ENCODE results near the gene EP300. TPM values are rescaled to one million over a fixed set of nuclear protein-coding genes. Genes with fewer than 3 reads are reported as not detected.

EP300 gene
- total and polyA plus RNA-seq, 2 of the 8 experiments (the other 6 are each of a cell fraction or from before 2014, with no cell fraction given), result 39.5 to 109 TPM

DNA sequence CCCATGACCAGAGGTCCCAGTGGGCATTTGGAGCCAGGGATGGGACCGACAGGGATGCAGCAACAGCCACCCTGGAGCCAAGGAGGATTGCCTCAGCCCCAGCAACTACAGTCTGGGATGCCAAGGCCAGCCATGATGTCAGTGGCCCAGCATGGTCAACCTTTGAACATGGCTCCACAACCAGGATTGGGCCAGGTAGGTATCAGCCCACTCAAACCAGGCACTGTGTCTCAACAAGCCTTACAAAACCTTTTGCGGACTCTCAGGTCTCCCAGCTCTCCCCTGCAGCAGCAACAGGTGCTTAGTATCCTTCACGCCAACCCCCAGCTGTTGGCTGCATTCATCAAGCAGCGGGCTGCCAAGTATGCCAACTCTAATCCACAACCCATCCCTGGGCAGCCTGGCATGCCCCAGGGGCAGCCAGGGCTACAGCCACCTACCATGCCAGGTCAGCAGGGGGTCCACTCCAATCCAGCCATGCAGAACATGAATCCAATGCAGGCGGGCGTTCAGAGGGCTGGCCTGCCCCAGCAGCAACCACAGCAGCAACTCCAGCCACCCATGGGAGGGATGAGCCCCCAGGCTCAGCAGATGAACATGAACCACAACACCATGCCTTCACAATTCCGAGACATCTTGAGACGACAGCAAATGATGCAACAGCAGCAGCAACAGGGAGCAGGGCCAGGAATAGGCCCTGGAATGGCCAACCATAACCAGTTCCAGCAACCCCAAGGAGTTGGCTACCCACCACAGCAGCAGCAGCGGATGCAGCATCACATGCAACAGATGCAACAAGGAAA lies 85.4 kb downstream of the EP300 start:
- 93% methylated on average over 9 of the region's 9 CpGs; no CpG with 5 or more reads in 1 of the 2 experiments for whole genome bisulfite sequencing, 2 experiments (ENCODE audit: extremely low coverage in 1 of 2, insufficient coverage in 1 of 2, insufficient read length in 1 of 2, insufficient replicate concordance in 2 of 2, low coverage in 1 of 2, low lambda C conversion rate in 2 of 2, missing lambda C conversion rate in 1 of 2)
- TF ChIP-seq BRCA1 (IDR thresholded peaks at IDR 0.05; ENCODE audit: low read depth, low read length) (no peak), HDAC6 (IDR thresholded peaks at IDR 0.05; ENCODE audit: low read depth, low read length) (no peak), EGR1 (IDR thresholded peaks at IDR 0.05; ENCODE audit: borderline replicate concordance, low read depth, low read length) (no peak), YY1 (IDR thresholded peaks at IDR 0.05; ENCODE audit: low read depth, low read length) (no peak), CBX8 (IDR thresholded peaks at IDR 0.05; ENCODE audit: borderline replicate concordance, low read depth, low read length) (no peak), EZH2 (IDR thresholded peaks at IDR 0.05; ENCODE audit: low read depth, low read length, severe bottlenecking) (no peak), FOSL1 (IDR thresholded peaks at IDR 0.05; ENCODE audit: insufficient read depth, low read depth, low read length) (no peak), RNF2 (IDR thresholded peaks at IDR 0.05; ENCODE audit: borderline replicate concordance, low read depth, low read length, missing control alignments, poor library complexity, severe bottlenecking) (no peak)
- TF ChIP-seq, protein P1, sequence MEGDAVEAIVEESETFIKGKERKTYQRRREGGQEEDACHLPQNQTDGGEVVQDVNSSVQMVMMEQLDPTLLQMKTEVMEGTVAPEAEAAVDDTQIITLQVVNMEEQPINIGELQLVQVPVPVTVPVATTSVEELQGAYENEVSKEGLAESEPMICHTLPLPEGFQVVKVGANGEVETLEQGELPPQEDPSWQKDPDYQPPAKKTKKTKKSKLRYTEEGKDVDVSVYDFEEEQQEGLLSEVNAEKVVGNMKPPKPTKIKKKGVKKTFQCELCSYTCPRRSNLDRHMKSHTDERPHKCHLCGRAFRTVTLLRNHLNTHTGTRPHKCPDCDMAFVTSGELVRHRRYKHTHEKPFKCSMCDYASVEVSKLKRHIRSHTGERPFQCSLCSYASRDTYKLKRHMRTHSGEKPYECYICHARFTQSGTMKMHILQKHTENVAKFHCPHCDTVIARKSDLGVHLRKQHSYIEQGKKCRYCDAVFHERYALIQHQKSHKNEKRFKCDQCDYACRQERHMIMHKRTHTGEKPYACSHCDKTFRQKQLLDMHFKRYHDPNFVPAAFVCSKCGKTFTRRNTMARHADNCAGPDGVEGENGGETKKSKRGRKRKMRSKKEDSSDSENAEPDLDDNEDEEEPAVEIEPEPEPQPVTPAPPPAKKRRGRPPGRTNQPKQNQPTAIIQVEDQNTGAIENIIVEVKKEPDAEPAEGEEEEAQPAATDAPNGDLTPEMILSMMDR (IDR thresholded peaks at IDR 0.05; ENCODE audit: control extremely low read depth in 1 of 3, insufficient read depth in 1 of 3, low read depth in 1 of 3, low read length in 3 of 3), result no peak
- no peak overlapping the region for H3K27ac ChIP-seq (ENCODE audit: low read depth, low read length)
- H3K4me2 ChIP-seq (ENCODE audit: insufficient read depth in 1 of 2, low read depth in 2 of 2, low read length in 2 of 2), result no peak overlapping the region
- peaks cover 0 to 5% (median 0%) of the 10 kb centered on the region in 4 experiments; a peak in 1 of 7 replicates for H3K4me1 ChIP-seq (replicated peaks in 1 of 4; ENCODE audit: control insufficient read depth in 3 of 4, insufficient read depth in 4 of 4, low read length in 3 of 4)
- H2BK5ac ChIP-seq (ENCODE audit: low read depth, low read length), result no peak overlapping the region; the same call in 1 of the 2 replicates
- H3K36me3 ChIP-seq (ENCODE audit: control insufficient read depth in 2 of 4, insufficient read depth in 4 of 4, low read length in 3 of 4), result peaks cover 40 to 75% (median 52%) of the 10 kb centered on the region in 4 experiments
- H3K79me2 ChIP-seq (ENCODE audit: control insufficient read depth in 1 of 2, insufficient read depth in 2 of 2, low read length in 2 of 2), result no peaks in the 10 kb centered on the region
- peaks cover 5 to 10% of the 10 kb centered on the region in 2 experiments for H4K20me1 ChIP-seq (replicated peaks in 1 of 2; ENCODE audit: control insufficient read depth in 1 of 2, insufficient read depth in 2 of 2, low read length in 2 of 2)
- 0 out of 2 replicates have a peak overlapping the region, but pooled peaks have one; percentile 46 for H2BK15ac ChIP-seq (ENCODE audit: low read length)
- no peak overlapping the region for H3K23ac ChIP-seq (ENCODE audit: insufficient read length)
- H2BK12ac ChIP-seq (ENCODE audit: low read depth, low read length), result no peak overlapping the region
- H2BK20ac ChIP-seq (ENCODE audit: low read length), result no peak overlapping the region
- no peaks in the 10 kb centered on the region for H3K9me3 ChIP-seq (ENCODE audit: insufficient read depth in 2 of 2, low read depth in 1 of 2, low read length in 1 of 2)
- no peak overlapping the region for H3K56ac ChIP-seq (replicated peaks; ENCODE audit: insufficient read length, low read depth, low read length)
- no peak for FAIRE-seq
- no peak overlapping the region for H3K14ac ChIP-seq (ENCODE audit: insufficient read length)
- peak overlapping the region; percentile 60 for H4K8ac ChIP-seq (ENCODE audit: extremely low read depth, insufficient read depth, low read length)
- no peak overlapping the region for H2AFZ ChIP-seq (ENCODE audit: low read length)
- H2BK120ac ChIP-seq (replicated peaks; ENCODE audit: low read depth, low read length), result no peak overlapping the region
- H3K18ac ChIP-seq (ENCODE audit: extremely low read depth, low read length), result no peak overlapping the region
- H3K4me3 ChIP-seq (ENCODE audit: extremely low read depth in 1 of 4, insufficient read depth in 2 of 4, low read depth in 3 of 4, low read length in 4 of 4), result no peak overlapping the region
- ChIA-PET CTCF (ENCODE audit: partially characterized antibody) (interaction anchor here (1.9 kb wide), 1 partner anchor 60 kb away, joined by 5 read pairs; no protein-coding TSS in a partner anchor), POLR2A (ENCODE audit: partially characterized antibody) (interaction anchor here (1.1 kb wide), 2 partner anchors 20 to 59 kb away, joined by 3 read pairs; no protein-coding TSS in a partner anchor)
- no peaks in the 10 kb centered on the region; the same call in 1 of the 2 replicates for H3K79me1 ChIP-seq (ENCODE audit: low read depth, low read length)
- H3K4ac ChIP-seq (replicated peaks; ENCODE audit: insufficient read length, low read depth, low read length), result no peak overlapping the region
- H3K27me3 ChIP-seq (replicated peaks in 1 of 4; ENCODE audit: control insufficient read depth in 3 of 4, extremely low read depth in 1 of 4, insufficient read depth in 3 of 4, low read length in 3 of 4), result no peaks in the 10 kb centered on the region
- DNase-seq (ENCODE audit: low read depth in 1 of 2, low spot score in 2 of 2), result no peak
- no peak overlapping the region for H4K91ac ChIP-seq (replicated peaks; ENCODE audit: insufficient read length, low read length)
- no peak overlapping the region for H4K5ac ChIP-seq (ENCODE audit: insufficient read length, low read depth, low read length)
- H2AK5ac ChIP-seq (ENCODE audit: low read depth, low read length), result no peak overlapping the region
- H3K9ac ChIP-seq (replicated peaks in 1 of 4; ENCODE audit: extremely low read depth in 1 of 4, low read depth in 3 of 4, low read length in 3 of 4), result no peak overlapping the region
- no peaks in the 10 kb centered on the region for H3K23me2 ChIP-seq (ENCODE audit: low read depth, low read length)
